ENCODE measurements around the gene DGKH. TPM values are rescaled to one million over a fixed set of nuclear protein-coding genes. Genes with fewer than 3 reads are reported as not detected.

The DGKH gene
- total and polyA plus RNA-seq, 10 of the 15 experiments (the other 5 are each of a cell fraction or from before 2014, with no cell fraction given), result 1.3 to 15.2 (median 7.3) TPM

DNA sequence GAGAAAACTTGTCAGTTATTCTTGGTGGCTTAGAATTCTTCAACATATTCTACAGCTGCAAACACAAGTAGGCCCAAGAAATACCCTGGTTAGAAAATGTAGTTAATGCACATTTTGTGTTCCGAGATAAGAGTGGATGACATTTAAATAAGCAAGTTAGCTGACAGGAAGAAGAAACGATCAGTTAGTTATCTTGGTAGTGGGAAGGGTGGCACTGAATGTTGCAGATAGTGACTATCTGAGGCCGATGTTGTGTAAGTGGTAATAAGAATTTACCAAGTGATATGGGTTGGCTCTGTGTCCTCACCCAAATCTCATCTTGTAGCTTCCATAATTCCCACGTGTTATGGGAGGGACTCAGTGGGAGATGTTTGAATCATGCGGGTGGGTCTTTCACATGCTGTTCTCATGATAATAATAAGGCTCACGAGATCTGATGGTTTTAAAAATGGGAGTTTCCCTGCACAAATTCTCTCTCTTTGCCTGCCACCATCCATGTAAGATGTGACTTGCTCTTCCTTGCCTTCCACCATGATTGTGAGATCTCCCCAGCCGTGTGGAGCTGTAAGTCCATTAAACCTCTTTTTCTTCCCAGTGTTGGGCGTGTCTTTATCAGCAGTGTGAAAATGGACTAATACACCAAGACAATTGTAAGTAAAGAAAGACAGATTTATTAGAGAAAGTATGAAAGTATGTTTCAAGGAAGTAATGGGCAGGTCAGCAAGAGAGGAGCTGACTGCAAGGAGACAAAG is 212.6 kb downstream of the DGKH start:
- Histone ChIP-seq H3K9me3 (replicated peaks; ENCODE audit: control insufficient read depth, insufficient read depth, low read length) (no peaks in the 10 kb centered on the region; the same call in 2 of the 3 replicates), H3K4me3 (no peak overlapping the region), H3K79me2 (ENCODE audit: control insufficient read depth, insufficient read depth, low read length) (no peaks in the 10 kb centered on the region), H3K27ac (ENCODE audit: control insufficient read depth, insufficient read depth) (no peak overlapping the region), H4K20me1 (ENCODE audit: control insufficient read depth, insufficient read depth) (no peaks in the 10 kb centered on the region), H3K36me3 (ENCODE audit: control insufficient read depth in 2 of 2, insufficient read depth in 2 of 2, low read length in 1 of 2) (no peaks in the 10 kb centered on the region), H3K4me2 (ENCODE audit: control insufficient read depth, insufficient read depth) (no peak overlapping the region), H2AFZ (ENCODE audit: control insufficient read depth, low read depth, low read length) (no peak overlapping the region), H3K27me3 (replicated peaks in 1 of 2; ENCODE audit: control insufficient read depth in 2 of 2, insufficient read depth in 2 of 2, low read length in 1 of 2) (no peaks in the 10 kb centered on the region), H3K4me1 (ENCODE audit: control insufficient read depth, insufficient read depth, low read length) (no peaks in the 10 kb centered on the region), H3K9ac (ENCODE audit: control insufficient read depth, insufficient read depth, low read length) (no peak overlapping the region)
- no TSS peak for BruUV-seq (replicated peaks)
- intact Hi-C loops (cut with micrococcal nuclease; ENCODE audit: unreplicated experiment) (no loop called here), in situ Hi-C loops (cut with MboI) (no loop called here)
- DNase-seq (ENCODE audit: low read depth, low spot score) (no peak), FAIRE-seq (no peak), ATAC-seq (no peak)
- ChIA-PET POLR2A (no interaction called here), SMC1A (ENCODE audit: uncharacterized antibody, unreplicated experiment) (no interaction called here), RAD21 (ENCODE audit: unreplicated experiment) (interaction anchor here (0.9 kb wide), 1 partner anchor 11 kb away, joined by 3 read pairs; the partner anchor contains the start of gene AKAP11), CTCF (no interaction called here)
- TF ChIP-seq, protein P1, sequence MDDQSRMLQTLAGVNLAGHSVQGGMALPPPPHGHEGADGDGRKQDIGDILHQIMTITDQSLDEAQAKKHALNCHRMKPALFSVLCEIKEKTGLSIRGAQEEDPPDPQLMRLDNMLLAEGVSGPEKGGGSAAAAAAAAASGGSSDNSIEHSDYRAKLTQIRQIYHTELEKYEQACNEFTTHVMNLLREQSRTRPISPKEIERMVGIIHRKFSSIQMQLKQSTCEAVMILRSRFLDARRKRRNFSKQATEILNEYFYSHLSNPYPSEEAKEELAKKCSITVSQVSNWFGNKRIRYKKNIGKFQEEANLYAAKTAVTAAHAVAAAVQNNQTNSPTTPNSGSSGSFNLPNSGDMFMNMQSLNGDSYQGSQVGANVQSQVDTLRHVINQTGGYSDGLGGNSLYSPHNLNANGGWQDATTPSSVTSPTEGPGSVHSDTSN (IDR thresholded peaks at IDR 0.05; ENCODE audit: insufficient replicate concordance, low read depth, low read length), result no peak
- TF ChIP-seq TCF3 (IDR thresholded peaks at IDR 0.05; ENCODE audit: borderline replicate concordance, insufficient read depth, low read depth, low read length) (no peak), HCFC1 (IDR thresholded peaks at IDR 0.05; ENCODE audit: low read length) (no peak), RELA (IDR thresholded peaks at IDR 0.05; ENCODE audit: borderline replicate concordance, partially characterized antibody) (no peak), POLR2AphosphoS5 (IDR thresholded peaks at IDR 0.05; ENCODE audit: low read length) (no peak), CREB1 (IDR thresholded peaks at IDR 0.05; ENCODE audit: low read depth) (no peak), PML (IDR thresholded peaks at IDR 0.05; ENCODE audit: low read length) (no peak), YBX1 (IDR thresholded peaks at IDR 0.05) (no peak), HDAC2 (IDR thresholded peaks at IDR 0.05) (no peak), SP1 (IDR thresholded peaks at IDR 0.05; ENCODE audit: low read depth, low read length) (no peak), TCF7 (IDR thresholded peaks at IDR 0.05; ENCODE audit: borderline replicate concordance) (no peak), CBX3 (IDR thresholded peaks at IDR 0.05; ENCODE audit: borderline replicate concordance, low read depth) (no peak), NRF1 (conservative IDR thresholded peaks at IDR 0.05; ENCODE audit: low read depth, low read length) (no peak), SIX5 (IDR thresholded peaks at IDR 0.05; ENCODE audit: low read depth, low read length, severe bottlenecking) (no peak), ZBED1 (IDR thresholded peaks at IDR 0.05; ENCODE audit: borderline replicate concordance) (no peak), CBX5 (IDR thresholded peaks at IDR 0.05; ENCODE audit: low read depth) (no peak), MTA3 (IDR thresholded peaks at IDR 0.05; ENCODE audit: borderline replicate concordance, low read length) (no peak)
- TF ChIP-seq, protein P2, sequence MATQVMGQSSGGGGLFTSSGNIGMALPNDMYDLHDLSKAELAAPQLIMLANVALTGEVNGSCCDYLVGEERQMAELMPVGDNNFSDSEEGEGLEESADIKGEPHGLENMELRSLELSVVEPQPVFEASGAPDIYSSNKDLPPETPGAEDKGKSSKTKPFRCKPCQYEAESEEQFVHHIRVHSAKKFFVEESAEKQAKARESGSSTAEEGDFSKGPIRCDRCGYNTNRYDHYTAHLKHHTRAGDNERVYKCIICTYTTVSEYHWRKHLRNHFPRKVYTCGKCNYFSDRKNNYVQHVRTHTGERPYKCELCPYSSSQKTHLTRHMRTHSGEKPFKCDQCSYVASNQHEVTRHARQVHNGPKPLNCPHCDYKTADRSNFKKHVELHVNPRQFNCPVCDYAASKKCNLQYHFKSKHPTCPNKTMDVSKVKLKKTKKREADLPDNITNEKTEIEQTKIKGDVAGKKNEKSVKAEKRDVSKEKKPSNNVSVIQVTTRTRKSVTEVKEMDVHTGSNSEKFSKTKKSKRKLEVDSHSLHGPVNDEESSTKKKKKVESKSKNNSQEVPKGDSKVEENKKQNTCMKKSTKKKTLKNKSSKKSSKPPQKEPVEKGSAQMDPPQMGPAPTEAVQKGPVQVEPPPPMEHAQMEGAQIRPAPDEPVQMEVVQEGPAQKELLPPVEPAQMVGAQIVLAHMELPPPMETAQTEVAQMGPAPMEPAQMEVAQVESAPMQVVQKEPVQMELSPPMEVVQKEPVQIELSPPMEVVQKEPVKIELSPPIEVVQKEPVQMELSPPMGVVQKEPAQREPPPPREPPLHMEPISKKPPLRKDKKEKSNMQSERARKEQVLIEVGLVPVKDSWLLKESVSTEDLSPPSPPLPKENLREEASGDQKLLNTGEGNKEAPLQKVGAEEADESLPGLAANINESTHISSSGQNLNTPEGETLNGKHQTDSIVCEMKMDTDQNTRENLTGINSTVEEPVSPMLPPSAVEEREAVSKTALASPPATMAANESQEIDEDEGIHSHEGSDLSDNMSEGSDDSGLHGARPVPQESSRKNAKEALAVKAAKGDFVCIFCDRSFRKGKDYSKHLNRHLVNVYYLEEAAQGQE (IDR thresholded peaks at IDR 0.05; ENCODE audit: low read depth, low read length), result no peak
- TF ChIP-seq, protein P3, sequence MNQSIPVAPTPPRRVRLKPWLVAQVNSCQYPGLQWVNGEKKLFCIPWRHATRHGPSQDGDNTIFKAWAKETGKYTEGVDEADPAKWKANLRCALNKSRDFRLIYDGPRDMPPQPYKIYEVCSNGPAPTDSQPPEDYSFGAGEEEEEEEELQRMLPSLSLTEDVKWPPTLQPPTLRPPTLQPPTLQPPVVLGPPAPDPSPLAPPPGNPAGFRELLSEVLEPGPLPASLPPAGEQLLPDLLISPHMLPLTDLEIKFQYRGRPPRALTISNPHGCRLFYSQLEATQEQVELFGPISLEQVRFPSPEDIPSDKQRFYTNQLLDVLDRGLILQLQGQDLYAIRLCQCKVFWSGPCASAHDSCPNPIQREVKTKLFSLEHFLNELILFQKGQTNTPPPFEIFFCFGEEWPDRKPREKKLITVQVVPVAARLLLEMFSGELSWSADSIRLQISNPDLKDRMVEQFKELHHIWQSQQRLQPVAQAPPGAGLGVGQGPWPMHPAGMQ (IDR thresholded peaks at IDR 0.05; ENCODE audit: borderline replicate concordance), result no peak
- 95% methylated on average over 8 of the region's 8 CpGs for WGBS (ENCODE audit: insufficient coverage, insufficient replicate concordance, low lambda C conversion rate, missing lambda C conversion rate)
